GM12878 (cell line): ENCODE results near the gene LIF. TPM values are rescaled to one million over a fixed set of nuclear protein-coding genes. Genes with fewer than 3 reads are reported as not detected.
A peak's percentile ranks its signal among the peaks of the same experiment; 100 is the strongest.

Experiments used
- ATF2 ChIP-seq: IDR thresholded peaks from 2 replicates; pipeline ENCODE4 v1.6.1; 2012; ENCODE audit warnings: low read length, inconsistent platforms
- ATF7 ChIP-seq: fragments of 450-650 bp; IDR thresholded peaks from 2 replicates; pipeline ENCODE4 v1.6.1; 2016; ENCODE audit warnings: low read depth, mild to moderate bottlenecking
- CREB1 ChIP-seq: IDR thresholded peaks from 2 replicates; pipeline ENCODE4 v1.6.1; 2012; ENCODE audit warnings: low read depth, mild to moderate bottlenecking, inconsistent platforms
- MTA2 ChIP-seq: fragments of 450-650 bp; IDR thresholded peaks from 2 replicates; pipeline ENCODE4 v1.6.1; 2016; ENCODE audit warnings: low read depth, mild to moderate bottlenecking, moderate library complexity
- MXI1 ChIP-seq: fragments of 150-350 bp; IDR thresholded peaks from 2 replicates; pipeline ENCODE4 v1.6.1; 2011; ENCODE audit warnings: low read depth, mild to moderate bottlenecking, inconsistent platforms, low read length, improper control_type of control experiment
- MYC ChIP-seq: IDR thresholded peaks from 2 replicates; pipeline ENCODE4 v1.6.1; 2011; ENCODE audit warnings: mild to moderate bottlenecking, low read length, moderate library complexity, inconsistent platforms; ENCODE audit not compliant: insufficient read depth, insufficient replicate concordance, insufficient read length, severe bottlenecking
- NBN ChIP-seq: fragments of 450-650 bp; IDR thresholded peaks from 2 replicates; pipeline ENCODE4 v1.6.1; 2016
- NFYB ChIP-seq: IDR thresholded peaks from 2 replicates; pipeline ENCODE4 v1.6.1; 2011; ENCODE audit warnings: low read depth, mild to moderate bottlenecking, low read length, improper control_type of control experiment, moderate library complexity; ENCODE audit not compliant: insufficient read depth
- PBX3 ChIP-seq: IDR thresholded peaks from 2 replicates; pipeline ENCODE4 v1.6.1; 2011; ENCODE audit warnings: mild to moderate bottlenecking, low read depth, low read length, moderate library complexity; ENCODE audit not compliant: insufficient replicate concordance
- RB1 ChIP-seq: fragments of 450-650 bp; formaldehyde crosslinking; IDR thresholded peaks from 2 replicates; pipeline ENCODE4 v1.6.1; 2017; ENCODE audit warnings: mild to moderate bottlenecking, borderline replicate concordance
- RBBP5 ChIP-seq: fragments of 200-600 bp; sonication (generic); conservative IDR thresholded peaks from 2 replicates; pipeline ENCODE4 v1.6.1; 2016
- SP1 ChIP-seq: IDR thresholded peaks from one replicate; pipeline ENCODE4 v1.6.1; 2011; ENCODE audit warnings: low read depth, low read length
- SUZ12 ChIP-seq: fragments of 200-600 bp; sonication (generic); IDR thresholded peaks from one replicate; pipeline ENCODE4 v1.6.1; 2018; ENCODE audit warnings: antibody characterized with exemption, mild to moderate bottlenecking; ENCODE audit not compliant: unreplicated experiment
- polyA plus RNA-seq, 11 experiments: library from polyadenylated mRNA; depleted of rRNA in 4 of 11; unstranded in 6 of 11; stranded (reverse) in 5 of 11; fragments of >200 nt; fragmentation: Nextera tagmentation in 4 of 11; fragmentation: Illumina TruSeq in 1 of 11; extraction: Ambion mirVana in 4 of 11; extraction: Trizol in 1 of 11; gene quantifications; 1 replicate in 1 of 11; 2 replicates in 10 of 11; pipeline versions ENCODE4 v1.2.1 to v1.2.3, GENCODE V29; 2011 to 2016; ENCODE audit warnings: inconsistent platforms in 2 of 11, missing spikeins in 2 of 11, low read depth in 1 of 11
- total RNA-seq, 4 experiments: library from RNA; depleted of rRNA in 3 of 4; stranded (reverse); fragments of >200 nt in 3 of 4; fragmentation: Illumina TruSeq in 1 of 4; extraction: Trizol in 1 of 4; gene quantifications; 2 replicates each; pipeline versions ENCODE4 v1.2.1 to v1.2.3, GENCODE V29; 2013 to 2021
- TF ChIP-seq, protein P1 (sequence below): fragments of 450-650 bp; conservative IDR thresholded peaks from 2 replicates; pipeline ENCODE4 v1.6.1; 2017; ENCODE audit warnings: mild to moderate bottlenecking, moderate library complexity
- TF ChIP-seq, protein P2 (sequence below): fragments of 450-650 bp; IDR thresholded peaks from 2 replicates; pipeline ENCODE4 v1.6.1; 2016; ENCODE audit warnings: mild to moderate bottlenecking
- TF ChIP-seq, protein P3 (sequence below): IDR thresholded peaks from 2 replicates; pipeline ENCODE4 v1.6.1; 2012; ENCODE audit warnings: low read depth, low read length, improper control_type of control experiment

LIF gene
- total and polyA plus RNA-seq, 10 of the 15 experiments (the other 5 are each of a cell fraction or from before 2014, with no cell fraction given), result 0.05 to 3.4 (median 0.97) TPM

DNA sequence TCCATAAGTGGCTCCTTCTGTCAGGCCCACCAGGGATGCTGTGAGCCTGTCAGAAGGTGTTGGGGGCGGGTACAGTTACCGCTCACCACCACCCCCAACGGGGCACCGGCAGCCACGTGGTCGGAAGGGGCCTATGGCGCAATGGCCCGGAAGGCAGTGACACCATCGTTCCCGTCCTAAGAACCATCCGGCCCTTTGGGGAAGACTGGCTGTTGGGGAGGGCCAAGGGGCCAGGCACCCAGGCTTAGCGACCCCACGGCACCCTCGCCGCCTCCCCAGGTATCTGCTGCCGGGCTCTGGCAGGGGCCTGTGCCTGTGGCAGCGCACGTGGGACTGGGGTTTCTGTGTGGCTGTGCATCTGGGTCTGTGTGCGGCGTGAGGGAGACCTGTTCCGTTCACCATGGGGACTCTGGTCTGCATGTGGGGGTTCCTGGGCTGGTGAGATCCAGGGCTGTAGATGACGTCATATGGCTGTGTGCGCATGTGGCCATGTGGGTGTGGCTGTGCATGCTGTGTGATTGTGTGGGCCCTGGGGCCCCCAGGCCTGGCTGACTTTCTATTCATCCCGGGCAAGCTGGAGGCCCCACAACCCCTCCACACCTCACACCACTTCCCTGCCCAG, 19.4 kb upstream of the LIF start (continued):
- TF ChIP-seq MYC, result peak; percentile 79
- TF ChIP-seq, protein P1, sequence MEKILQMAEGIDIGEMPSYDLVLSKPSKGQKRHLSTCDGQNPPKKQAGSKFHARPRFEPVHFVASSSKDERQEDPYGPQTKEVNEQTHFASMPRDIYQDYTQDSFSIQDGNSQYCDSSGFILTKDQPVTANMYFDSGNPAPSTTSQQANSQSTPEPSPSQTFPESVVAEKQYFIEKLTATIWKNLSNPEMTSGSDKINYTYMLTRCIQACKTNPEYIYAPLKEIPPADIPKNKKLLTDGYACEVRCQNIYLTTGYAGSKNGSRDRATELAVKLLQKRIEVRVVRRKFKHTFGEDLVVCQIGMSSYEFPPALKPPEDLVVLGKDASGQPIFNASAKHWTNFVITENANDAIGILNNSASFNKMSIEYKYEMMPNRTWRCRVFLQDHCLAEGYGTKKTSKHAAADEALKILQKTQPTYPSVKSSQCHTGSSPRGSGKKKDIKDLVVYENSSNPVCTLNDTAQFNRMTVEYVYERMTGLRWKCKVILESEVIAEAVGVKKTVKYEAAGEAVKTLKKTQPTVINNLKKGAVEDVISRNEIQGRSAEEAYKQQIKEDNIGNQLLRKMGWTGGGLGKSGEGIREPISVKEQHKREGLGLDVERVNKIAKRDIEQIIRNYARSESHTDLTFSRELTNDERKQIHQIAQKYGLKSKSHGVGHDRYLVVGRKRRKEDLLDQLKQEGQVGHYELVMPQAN, result 0 out of 2 replicates have a peak, but pooled peaks have one; percentile 38
- TF ChIP-seq, protein P2, sequence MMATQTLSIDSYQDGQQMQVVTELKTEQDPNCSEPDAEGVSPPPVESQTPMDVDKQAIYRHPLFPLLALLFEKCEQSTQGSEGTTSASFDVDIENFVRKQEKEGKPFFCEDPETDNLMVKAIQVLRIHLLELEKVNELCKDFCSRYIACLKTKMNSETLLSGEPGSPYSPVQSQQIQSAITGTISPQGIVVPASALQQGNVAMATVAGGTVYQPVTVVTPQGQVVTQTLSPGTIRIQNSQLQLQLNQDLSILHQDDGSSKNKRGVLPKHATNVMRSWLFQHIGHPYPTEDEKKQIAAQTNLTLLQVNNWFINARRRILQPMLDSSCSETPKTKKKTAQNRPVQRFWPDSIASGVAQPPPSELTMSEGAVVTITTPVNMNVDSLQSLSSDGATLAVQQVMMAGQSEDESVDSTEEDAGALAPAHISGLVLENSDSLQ, result peak; percentile 32; the same call in 1 of the 2 replicates
- TF ChIP-seq ATF7, result peak; percentile 98
- TF ChIP-seq NFYB, result peak; percentile 66; the same call in 1 of the 2 replicates
- no peak for TF ChIP-seq MTA2
- TF ChIP-seq NBN, result 0 out of 2 replicates have a peak, but pooled peaks have one; percentile 41
- no peak; the same call in 1 of the 2 replicates for TF ChIP-seq MXI1
- no peak for TF ChIP-seq RB1
- TF ChIP-seq, protein P3, sequence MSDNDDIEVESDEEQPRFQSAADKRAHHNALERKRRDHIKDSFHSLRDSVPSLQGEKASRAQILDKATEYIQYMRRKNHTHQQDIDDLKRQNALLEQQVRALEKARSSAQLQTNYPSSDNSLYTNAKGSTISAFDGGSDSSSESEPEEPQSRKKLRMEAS, result peak; percentile 67
- no peak for TF ChIP-seq SP1
- TF ChIP-seq PBX3, result no peak
- no peak for TF ChIP-seq SUZ12
- TF ChIP-seq CREB1, result peak; percentile 78
- TF ChIP-seq ATF2, result no peak; the same call in 1 of the 2 replicates
- TF ChIP-seq RBBP5, result no peak
